B cell (primary cell): ENCODE data around the gene EFNB2.

Source experiments
- EZH2 ChIP-seq: IDR thresholded peaks from 2 replicates; pipeline ENCODE4 v1.6.1; 2012; ENCODE audit warnings: borderline replicate concordance, low read depth, mild to moderate bottlenecking, moderate library complexity, low read length; ENCODE audit not compliant: insufficient read depth, poor library complexity, severe bottlenecking
- TF ChIP-seq, protein P1 (sequence below): fragments of 200-600 bp; IDR thresholded peaks from one replicate; pipeline ENCODE4 v1.8.0; 2022; ENCODE audit warnings: antibody characterized with exemption, mild to moderate bottlenecking

GRCh38 chr13:106523576-106523975, 11.9 kb downstream of the EFNB2 start:
- TF ChIP-seq, protein P1, sequence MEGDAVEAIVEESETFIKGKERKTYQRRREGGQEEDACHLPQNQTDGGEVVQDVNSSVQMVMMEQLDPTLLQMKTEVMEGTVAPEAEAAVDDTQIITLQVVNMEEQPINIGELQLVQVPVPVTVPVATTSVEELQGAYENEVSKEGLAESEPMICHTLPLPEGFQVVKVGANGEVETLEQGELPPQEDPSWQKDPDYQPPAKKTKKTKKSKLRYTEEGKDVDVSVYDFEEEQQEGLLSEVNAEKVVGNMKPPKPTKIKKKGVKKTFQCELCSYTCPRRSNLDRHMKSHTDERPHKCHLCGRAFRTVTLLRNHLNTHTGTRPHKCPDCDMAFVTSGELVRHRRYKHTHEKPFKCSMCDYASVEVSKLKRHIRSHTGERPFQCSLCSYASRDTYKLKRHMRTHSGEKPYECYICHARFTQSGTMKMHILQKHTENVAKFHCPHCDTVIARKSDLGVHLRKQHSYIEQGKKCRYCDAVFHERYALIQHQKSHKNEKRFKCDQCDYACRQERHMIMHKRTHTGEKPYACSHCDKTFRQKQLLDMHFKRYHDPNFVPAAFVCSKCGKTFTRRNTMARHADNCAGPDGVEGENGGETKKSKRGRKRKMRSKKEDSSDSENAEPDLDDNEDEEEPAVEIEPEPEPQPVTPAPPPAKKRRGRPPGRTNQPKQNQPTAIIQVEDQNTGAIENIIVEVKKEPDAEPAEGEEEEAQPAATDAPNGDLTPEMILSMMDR: no peak
- no peak for TF ChIP-seq EZH2
